NCI-H2107 (cell line): Measurements from ENCODE around the gene SLU7.

Source experiments
- DNase-seq: peaks from one replicate; lab custom pipeline; 2025; lab: John Stamatoyannopoulos, UW

Gene SLU7

DNA sequence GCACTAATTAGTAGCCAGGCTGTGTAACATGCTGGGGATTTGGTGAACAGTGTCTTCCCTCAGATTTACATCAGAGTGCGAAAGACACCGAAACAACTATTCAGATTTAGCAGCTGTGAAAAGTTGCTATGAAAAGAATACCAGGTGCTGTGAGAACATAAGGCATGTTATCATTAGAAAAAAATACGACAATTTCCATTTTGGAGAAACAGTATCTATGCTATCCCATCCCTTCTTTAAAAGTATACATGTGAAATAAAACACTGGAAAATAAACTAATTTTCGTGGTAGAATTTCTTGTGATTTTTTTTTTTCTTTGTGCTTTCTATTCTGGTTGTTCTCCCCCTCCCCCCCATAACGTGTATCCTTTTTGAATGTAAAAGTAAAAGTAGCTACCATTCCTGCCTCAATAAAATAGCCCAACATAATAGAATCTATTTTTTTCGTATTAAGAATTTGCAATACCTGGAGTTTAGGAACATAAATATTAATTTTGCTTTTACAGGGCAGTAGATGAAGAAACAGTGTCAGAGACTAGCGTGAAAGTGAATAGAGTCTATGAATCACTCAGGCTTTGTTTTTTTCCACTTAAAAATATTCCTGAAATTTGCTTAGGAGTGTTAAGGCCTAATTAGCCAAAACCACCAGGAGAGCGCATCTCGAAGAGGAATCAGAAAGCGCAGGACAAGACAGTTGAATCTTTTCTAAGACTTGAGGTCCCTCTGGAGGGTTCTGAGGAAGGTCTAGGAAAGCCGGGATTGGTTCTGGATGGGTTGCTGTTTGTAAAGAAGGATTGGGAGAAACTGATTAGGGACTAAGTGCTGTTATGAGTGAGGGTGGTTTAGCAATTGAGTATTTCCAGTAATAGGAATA lies 813 bp upstream of the SLU7 start:
- DNase-seq, result no peak

DNA sequence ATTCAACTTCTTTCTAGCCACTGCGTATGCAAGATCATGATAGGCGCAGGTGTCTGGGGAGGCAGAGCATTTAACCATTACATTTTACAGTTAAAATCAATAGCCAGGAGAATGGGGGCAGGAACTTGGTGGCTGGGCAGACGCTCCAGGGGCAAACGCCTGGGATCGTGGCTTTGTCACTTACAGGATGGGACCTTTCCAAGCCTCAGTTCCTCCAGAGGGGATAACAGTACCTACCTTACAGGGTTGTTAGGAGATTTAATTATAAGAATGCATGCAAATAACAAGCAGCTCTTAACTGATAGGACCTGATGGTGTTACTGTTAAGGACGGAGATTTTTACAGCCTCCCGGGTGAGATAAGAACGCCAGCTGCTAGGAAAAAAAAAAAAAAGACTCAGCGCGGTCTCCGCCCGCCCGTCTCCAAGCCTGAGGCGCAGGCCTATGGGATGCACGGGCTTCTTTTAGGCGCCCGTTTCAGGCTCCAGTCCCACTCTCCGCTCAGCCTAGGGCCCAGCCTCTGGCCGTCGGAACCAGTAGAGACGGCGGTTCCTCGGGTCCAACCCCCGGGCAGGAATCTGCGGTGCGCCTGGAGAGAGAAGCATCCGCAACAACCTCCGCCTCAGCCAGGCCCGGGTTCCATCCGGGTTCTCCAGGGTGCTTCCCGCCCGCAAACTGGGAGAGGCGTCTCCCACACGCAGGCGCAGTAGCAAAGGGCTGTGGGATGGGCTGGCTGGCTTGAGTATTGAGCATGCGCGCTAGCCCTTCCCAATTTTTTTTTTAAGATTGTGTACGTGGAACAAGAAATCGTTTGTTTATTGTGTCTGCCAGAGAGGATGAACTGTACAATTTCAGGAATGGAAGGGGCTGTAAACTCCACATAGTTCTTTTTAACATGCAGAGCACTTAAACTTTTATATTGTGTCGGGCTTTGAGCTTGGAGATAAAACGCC lies 19.2 kb downstream of the SLU7 start, which contains the start of gene FAM200C:
TSS of gene FAM200C (minus strand) at position 653 of the 952 bp plus-strand sequence. CDS start 4,564 bp downstream, outside the sequence.
- DNase-seq, result peak; percentile 77

DNA sequence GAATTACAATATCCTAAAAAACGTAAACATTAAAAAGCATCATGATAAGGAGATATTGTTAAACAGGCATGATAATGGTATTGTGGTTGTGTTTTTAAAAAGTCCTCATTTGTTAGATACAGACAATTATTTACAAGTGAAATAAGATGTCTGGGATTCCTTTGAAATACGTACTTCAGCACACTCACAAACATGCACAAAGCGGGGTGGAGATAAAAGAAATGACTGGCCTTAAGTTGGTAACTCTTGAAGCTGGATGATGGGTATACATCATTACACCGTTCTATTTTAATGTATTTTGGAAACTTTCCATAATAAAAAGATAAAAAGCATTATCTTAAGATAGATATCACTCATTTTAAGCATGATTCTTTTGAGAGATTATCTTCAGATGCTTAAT lies 20.1 kb downstream of the SLU7 start:
- no peak for DNase-seq

DNA sequence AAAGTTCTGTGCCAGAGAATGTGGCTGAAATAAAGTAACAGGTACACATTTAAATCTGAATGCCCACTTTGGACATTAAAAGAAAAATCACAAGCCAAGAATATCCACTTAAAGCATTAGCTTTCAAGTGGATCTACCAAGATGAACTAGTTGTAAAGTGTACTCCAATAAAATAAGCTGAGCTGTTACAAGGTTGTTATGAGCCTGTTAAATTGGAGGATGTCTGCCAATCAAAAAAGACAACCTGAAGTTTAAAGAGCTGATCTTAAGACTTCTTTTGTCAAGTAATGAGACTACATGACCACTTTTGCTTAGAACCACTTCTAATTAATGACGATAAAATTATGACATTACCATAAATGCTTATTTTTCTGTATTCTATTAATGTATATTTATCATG lies 21.4 kb downstream of the SLU7 start:
- DNase-seq, result no peak

DNA sequence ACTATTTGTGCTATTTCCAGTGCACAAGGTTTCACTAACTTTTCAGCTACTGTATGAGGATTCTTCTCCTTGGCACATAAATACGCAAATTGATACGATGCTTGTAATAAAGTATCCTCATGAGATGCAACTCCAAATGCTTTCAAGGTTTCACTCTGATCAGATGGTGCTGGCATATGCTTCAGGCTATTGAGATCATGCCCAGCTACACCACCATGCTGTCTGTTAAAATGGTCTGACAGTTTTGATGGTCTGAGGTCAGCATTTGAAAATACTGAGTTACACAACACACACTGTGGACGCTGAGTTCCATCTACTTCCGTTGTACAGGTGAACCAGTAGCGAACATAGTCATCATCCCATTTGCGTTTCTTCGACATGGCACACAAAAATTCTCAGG lies 23.8 kb downstream of the SLU7 start:
- no peak for DNase-seq

GRCh38 chr5:160390787-160391696 lies 27.8 kb downstream of the SLU7 start:
- DNase-seq, result no peak

DNA sequence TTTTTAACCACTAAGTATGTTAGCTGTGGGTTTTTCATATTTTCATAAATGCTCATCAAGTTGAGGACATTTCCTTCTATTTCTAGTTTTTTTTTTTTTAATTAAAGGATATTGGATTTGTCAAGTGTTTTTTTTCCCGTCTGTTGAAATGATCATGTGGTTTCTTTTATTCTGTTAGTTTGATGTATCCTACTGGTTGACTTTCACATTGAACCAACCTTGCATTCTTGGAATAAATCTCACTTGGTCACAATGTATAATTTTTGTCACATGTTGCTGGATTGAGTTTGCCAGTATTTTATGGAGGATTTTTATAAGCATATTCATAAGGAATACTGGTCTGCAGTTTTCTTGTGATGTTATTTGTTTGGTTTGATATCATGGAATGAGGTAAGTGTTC lies 31.4 kb downstream of the SLU7 start:
- no peak for DNase-seq

DNA sequence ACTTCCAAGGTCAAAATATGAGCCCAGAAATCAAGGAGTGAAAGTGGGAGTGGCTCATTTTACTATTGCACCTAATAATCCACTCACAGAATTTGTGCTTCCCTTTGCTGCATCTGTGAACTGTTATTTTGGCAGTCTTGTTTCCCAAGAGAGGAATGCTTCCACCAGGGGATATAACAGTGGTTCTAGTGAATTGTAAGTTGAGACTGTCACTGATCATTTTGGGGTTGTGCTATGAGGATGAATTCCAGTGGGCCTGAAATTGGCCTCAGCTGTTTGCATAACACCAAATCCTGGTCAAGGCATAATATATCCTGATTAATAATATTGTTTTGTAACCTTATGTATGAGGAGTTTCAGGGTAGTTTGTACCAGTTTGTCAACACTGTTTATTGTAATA lies 33.4 kb downstream of the SLU7 start:
- DNase-seq, result no peak

DNA sequence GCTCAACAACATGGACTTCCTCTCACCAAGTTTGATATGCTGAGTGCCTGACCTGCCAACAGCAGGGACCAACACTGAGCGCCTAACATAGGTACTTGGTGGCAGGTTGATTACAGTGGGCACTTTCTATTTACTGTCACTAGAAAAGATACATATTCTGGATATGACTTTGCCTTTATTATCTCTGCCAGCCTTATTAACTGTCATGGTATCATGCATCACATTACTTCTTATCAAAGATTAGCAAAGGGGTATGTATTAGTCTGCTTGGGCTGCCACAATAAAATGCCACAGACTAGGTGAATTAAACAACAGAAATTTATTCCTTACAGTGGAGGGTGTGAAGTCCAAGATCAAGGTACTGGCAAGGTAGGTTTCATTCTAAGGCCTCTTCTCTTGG lies 34.2 kb downstream of the SLU7 start:
- DNase-seq, result no peak

DNA sequence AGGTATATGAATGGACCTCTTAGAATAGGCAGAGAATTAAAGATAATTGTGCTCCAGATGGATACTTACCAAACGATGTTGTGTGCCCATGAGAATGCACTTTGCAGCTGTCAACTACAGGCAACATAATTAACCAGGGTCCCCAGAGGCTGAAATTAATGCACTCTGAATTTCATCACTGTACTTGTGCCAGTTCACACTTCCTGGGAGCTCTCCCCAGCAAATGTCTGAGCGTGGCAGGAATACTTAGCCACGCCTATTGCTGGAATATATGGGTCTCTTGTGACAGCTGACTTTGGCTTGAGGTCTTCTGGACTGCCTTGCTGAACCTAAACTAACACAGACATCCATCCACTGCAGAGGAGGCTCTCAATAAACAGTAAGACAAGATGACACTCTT lies 36.5 kb downstream of the SLU7 start:
- DNase-seq, result peak; percentile 5

DNA sequence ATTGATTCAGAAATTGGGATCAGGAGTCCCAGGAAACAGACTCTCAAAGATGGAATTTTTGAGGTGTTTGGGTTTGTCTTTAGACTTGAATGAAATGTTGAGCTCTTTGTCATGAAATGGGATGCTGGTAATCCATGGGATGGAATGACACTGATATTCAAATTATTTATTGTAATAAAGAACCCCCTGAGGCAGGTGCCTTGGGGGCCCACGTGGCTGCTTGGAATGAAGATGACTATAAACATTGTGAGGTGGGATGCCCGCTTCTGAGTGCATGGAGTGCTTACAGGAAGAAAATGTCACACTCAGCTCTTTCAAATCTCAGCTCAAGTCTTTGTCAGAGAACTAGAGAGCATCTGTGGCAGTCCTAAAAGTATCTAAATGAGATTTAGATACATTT lies 38.8 kb downstream of the SLU7 start:
- no peak for DNase-seq

GRCh38 chr5:160379511-160379910 lies 39.4 kb downstream of the SLU7 start:
- no peak for DNase-seq

- no peak for DNase-seq
These were observed 40.6 kb downstream of the SLU7 start for GRCh38 chr5:160378330-160378729.

DNA sequence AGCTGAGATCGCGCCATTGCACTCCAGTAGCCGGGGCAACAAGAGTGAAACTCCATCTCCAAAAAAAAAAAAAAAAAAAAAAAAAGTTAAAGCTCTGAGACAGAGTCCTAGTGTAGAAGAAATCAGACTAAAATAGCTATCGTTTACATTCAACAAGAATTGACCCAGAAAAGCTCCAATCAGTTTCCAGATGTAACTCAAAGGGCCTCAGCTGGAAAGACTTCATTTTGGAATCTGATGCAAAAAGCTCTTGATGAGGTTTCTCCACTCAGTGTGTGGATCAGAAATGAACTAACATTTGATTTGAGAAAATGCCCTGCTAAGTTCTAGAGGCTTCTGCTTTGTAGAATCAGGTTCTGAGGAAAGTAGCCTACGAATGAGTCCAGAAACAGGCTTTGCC lies 41.2 kb downstream of the SLU7 start:
- no peak for DNase-seq

GRCh38 chr5:160376416-160376815 lies 42.5 kb downstream of the SLU7 start:
- DNase-seq, result no peak

DNA sequence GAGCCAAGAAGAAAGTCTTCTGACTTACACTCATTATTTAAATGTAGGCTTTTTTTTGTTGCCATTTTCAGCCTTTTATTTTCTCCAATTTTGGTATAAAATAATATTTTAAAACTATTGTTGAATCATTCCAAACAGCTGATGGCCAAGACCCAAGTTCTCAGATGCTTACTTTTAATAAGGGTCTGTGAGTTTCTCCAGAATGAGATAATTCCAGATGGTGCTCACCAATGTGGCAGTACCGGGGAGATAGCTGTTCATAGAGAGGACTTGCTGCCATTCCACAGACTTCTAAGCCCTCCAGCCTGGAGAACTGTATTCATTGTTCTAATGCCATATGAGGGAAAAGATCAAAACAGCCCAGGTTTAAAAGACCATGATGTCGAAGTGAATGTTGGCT lies 43.2 kb downstream of the SLU7 start:
- DNase-seq, result no peak

- DNase-seq, result no peak
These were observed 43.7 kb downstream of the SLU7 start for GRCh38 chr5:160375166-160375565.

DNA sequence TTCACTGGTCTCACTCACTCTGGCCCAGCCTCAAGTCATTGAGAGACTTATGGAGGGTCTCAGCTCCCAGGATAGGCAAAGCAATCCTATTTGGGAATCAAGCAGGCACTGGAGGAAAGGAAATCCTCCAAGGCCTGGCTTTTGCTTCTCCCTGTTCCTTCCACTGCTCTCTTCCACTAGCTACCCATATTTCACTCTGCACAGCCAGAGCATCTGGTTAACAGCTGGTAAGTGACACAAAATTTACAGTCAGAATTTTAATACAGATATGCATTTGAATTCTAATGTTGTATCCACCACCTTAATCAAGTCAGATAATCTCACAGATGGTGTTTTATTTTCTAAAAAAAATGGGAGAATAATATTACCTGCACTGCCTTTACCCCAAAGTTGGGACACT lies 47.6 kb downstream of the SLU7 start:
- DNase-seq, result no peak

- no peak for DNase-seq
These were observed 48.2 kb downstream of the SLU7 start for GRCh38 chr5:160370713-160371034.

DNA sequence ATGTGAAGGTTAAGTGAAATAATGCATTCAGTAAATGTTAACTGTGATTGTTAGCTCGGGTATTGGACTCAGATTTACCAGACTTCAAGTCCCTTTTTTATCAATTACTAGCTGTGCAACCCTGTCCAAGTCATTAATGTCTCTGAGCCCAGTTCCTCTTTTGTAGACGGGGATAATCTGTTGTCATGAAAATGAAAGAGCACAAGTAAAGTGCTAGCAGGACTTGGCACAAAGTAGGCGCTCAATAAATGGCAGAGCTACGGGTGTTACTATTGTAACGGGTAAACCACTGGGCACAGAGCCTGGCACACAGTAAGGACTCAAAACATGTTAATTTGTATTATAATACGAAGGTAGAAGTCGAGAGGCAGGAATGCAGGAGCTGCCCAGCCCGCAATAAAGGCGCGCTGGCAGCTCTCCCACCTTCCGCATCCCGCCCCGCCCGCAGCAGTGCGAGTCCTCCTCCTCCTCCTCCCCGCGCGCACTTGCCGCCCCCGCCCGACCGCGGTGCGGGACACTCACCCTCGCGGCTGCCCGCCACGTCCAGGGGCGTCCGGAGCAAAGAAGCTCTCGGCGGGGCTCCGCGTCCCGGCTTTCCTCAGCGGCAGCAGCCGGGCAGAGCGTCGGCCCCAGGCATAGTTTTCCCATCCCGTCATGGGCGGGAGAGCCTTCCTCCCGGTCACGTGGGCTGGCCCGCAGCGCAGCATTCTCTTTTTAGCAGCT lies 48.7 kb downstream of the SLU7 start, which contains the start of gene C1QTNF2:
TSS of gene C1QTNF2 (minus strand) at position 637 of the 723 bp plus-strand sequence. CDS start 15,615 bp downstream, outside the sequence.
- DNase-seq, result no peak

DNA sequence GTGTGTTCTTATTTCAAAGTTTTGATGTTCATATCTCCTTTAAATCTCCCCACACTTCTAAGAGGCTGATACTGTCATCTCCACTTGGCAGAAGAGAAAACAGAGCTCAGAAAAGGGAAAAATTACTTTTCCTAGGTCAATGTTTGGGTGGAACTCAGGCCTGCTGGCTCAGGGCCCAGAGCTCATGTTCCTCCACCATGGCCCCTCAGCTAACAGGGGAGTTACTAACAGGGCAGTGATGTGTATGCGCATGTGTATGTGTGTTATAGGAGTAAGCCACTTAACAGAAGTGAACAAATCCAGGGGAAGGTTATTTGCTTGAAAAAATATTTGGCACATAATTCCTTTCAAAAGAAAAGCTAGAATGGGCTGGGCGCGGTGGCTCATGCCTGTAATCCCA lies 51.0 kb downstream of the SLU7 start:
- DNase-seq, result no peak
